HL-60 (cell line): Measurements from ENCODE around the gene CSGALNACT2.

ENCODE experiments used
- CTCF ChIP-seq: IDR thresholded peaks from one replicate; pipeline ENCODE4 v1.5.1; 2011; ENCODE audit warnings: low read length, control low read depth, inconsistent platforms; ENCODE audit not compliant: insufficient read depth
- GABPA ChIP-seq: IDR thresholded peaks from 2 replicates; pipeline ENCODE4 v1.6.1; 2012; ENCODE audit warnings: low read depth
- POLR2AphosphoS5 ChIP-seq: IDR thresholded peaks from 2 replicates; pipeline ENCODE4 v1.6.1; 2012; ENCODE audit warnings: low read depth
- REST ChIP-seq: IDR thresholded peaks from 2 replicates; pipeline ENCODE4 v1.6.1; 2012; ENCODE audit warnings: low read depth; ENCODE audit not compliant: insufficient replicate concordance

GRCh38 chr10:43160921-43161255 is 22.6 kb downstream of the CSGALNACT2 start:
- no peak for TF ChIP-seq CTCF
- TF ChIP-seq REST, result no peak
- no peak for TF ChIP-seq POLR2AphosphoS5
- TF ChIP-seq GABPA, result no peak
